HG03135 (cell line): ENCODE data around the gene TTI1.
"Not testable (repeated sequence)": the region's sequence is repeated elsewhere in the genome, so short reads cannot be mapped to it uniquely, and the experiment has no call there.

ENCODE experiments used
- ATAC-seq: cut with Tn5 transposase; IDR thresholded peaks from one replicate; pipeline ENCODE4 v1.9.1; 2021; ENCODE audit warnings: mild to moderate bottlenecking, moderate library complexity; ENCODE audit not compliant: unreplicated experiment

The TTI1 gene

GRCh38 chr20:37970856-37971245 is 62.4 kb downstream of the TTI1 start:
- ATAC-seq: no peak

- ATAC-seq: no peak
Measured at GRCh38 chr20:37969949-37970855, 63.1 kb downstream of the TTI1 start.

- ATAC-seq: no peak
Measured at GRCh38 chr20:37968841-37969401, 64.3 kb downstream of the TTI1 start.

GRCh38 chr20:37963483-37963882 is 69.8 kb downstream of the TTI1 start:
- not testable (repeated sequence) for ATAC-seq

GRCh38 chr20:37961066-37961465 is 72.2 kb downstream of the TTI1 start:
- no peak for ATAC-seq

- no peak for ATAC-seq
Measured at GRCh38 chr20:37958856-37959520, 74.3 kb downstream of the TTI1 start.

- ATAC-seq: no peak
Measured at GRCh38 chr20:37956107-37956585, 77.1 kb downstream of the TTI1 start.

GRCh38 chr20:37955511-37955910 is 77.7 kb downstream of the TTI1 start:
- ATAC-seq: no peak

- ATAC-seq: no peak
Measured at GRCh38 chr20:37954626-37955025, 78.6 kb downstream of the TTI1 start.

GRCh38 chr20:37954190-37954589 is 79.1 kb downstream of the TTI1 start:
- ATAC-seq: no peak

GRCh38 chr20:37948956-37949355 is 84.3 kb downstream of the TTI1 start:
- ATAC-seq: no peak

- no peak for ATAC-seq
Measured at GRCh38 chr20:37947943-37948342, 85.3 kb downstream of the TTI1 start.

GRCh38 chr20:37946946-37947345 is 86.3 kb downstream of the TTI1 start:
- no peak for ATAC-seq

- ATAC-seq: no peak
Measured at GRCh38 chr20:37945091-37945547, 88.1 kb downstream of the TTI1 start.

GRCh38 chr20:37944456-37944981 is 88.7 kb downstream of the TTI1 start:
- ATAC-seq: no peak

- ATAC-seq: no peak
Measured at GRCh38 chr20:37943501-37944455, 89.5 kb downstream of the TTI1 start.

- no peak for ATAC-seq
Measured at GRCh38 chr20:37943033-37943432, 90.2 kb downstream of the TTI1 start.

- no peak for ATAC-seq
Measured at GRCh38 chr20:37941992-37942391, 91.3 kb downstream of the TTI1 start.

GRCh38 chr20:37941332-37941731 is 91.9 kb downstream of the TTI1 start:
- no peak for ATAC-seq

- no peak for ATAC-seq
Measured at GRCh38 chr20:37940858-37941257, 92.4 kb downstream of the TTI1 start.
